HG03442 (cell line): ENCODE data around the gene LATS2.

Source experiments
- ATAC-seq: cut with Tn5 transposase; IDR thresholded peaks from one replicate; pipeline ENCODE4 v1.9.1; 2021; ENCODE audit warnings: mild to moderate bottlenecking, moderate library complexity; ENCODE audit not compliant: unreplicated experiment

LATS2 gene

GRCh38 chr13:21020176-21020575, 41.2 kb downstream of the LATS2 start:
- no peak for ATAC-seq

- no peak for ATAC-seq
These were observed 43.2 kb downstream of the LATS2 start for GRCh38 chr13:21018220-21018619.

- no peak for ATAC-seq
These were observed 44.9 kb downstream of the LATS2 start for GRCh38 chr13:21016487-21016886.

- no peak for ATAC-seq
These were observed 46.1 kb downstream of the LATS2 start for GRCh38 chr13:21015284-21015683.

GRCh38 chr13:21014502-21015170, 46.8 kb downstream of the LATS2 start:
- no peak for ATAC-seq

GRCh38 chr13:21014139-21014501, 47.3 kb downstream of the LATS2 start:
- no peak for ATAC-seq

GRCh38 chr13:21013682-21014038, 47.7 kb downstream of the LATS2 start:
- ATAC-seq = no peak

GRCh38 chr13:21012841-21013681, 48.3 kb downstream of the LATS2 start:
- ATAC-seq = no peak

GRCh38 chr13:21012211-21012610, 49.2 kb downstream of the LATS2 start:
- no peak for ATAC-seq

GRCh38 chr13:21011378-21011777, 50.0 kb downstream of the LATS2 start:
- ATAC-seq = no peak

GRCh38 chr13:21010621-21011020, 50.8 kb downstream of the LATS2 start:
- ATAC-seq = no peak

GRCh38 chr13:21009036-21009435, 52.4 kb downstream of the LATS2 start:
- ATAC-seq = no peak

GRCh38 chr13:21008026-21008425, 53.4 kb downstream of the LATS2 start:
- no peak for ATAC-seq

- ATAC-seq = no peak
These were observed 55.0 kb downstream of the LATS2 start for GRCh38 chr13:21006141-21007005.

GRCh38 chr13:21005193-21005592, 56.2 kb downstream of the LATS2 start:
- ATAC-seq = no peak

- ATAC-seq = no peak
These were observed 59.9 kb downstream of the LATS2 start for GRCh38 chr13:21001471-21001870.

- ATAC-seq = no peak
These were observed 60.7 kb downstream of the LATS2 start for GRCh38 chr13:21000647-21001046.

- no peak for ATAC-seq
These were observed 62.6 kb downstream of the LATS2 start for GRCh38 chr13:20998649-20999415.

- no peak for ATAC-seq
These were observed 63.9 kb downstream of the LATS2 start for GRCh38 chr13:20997301-20998161.
